HepG2 (cell line): ENCODE results near the gene SHMT1. TPM values are rescaled to one million over a fixed set of nuclear protein-coding genes. Genes with fewer than 3 reads are reported as not detected.

Source experiments
- ARID4A ChIP-seq: sonication (generic); formaldehyde crosslinking; IDR thresholded peaks from 2 replicates; pipeline ENCODE4 v1.5.0; 2020; ENCODE audit warnings: mild to moderate bottlenecking, missing genetic modification reagents, borderline replicate concordance
- CHD4 ChIP-seq: fragments of 200-600 bp; sonication (generic); IDR thresholded peaks from 2 replicates; pipeline ENCODE4 v1.7.0; 2017; ENCODE audit warnings: mild to moderate bottlenecking, low read length, borderline replicate concordance
- FOXO1 ChIP-seq: sonication (generic); formaldehyde crosslinking; IDR thresholded peaks from 2 replicates; pipeline ENCODE4 v1.4.0; 2020; ENCODE audit warnings: missing genetic modification reagents
- GZF1 ChIP-seq: sonication (generic); formaldehyde crosslinking; IDR thresholded peaks from 2 replicates; pipeline ENCODE4 v1.5.1; 2020; ENCODE audit warnings: mild to moderate bottlenecking, missing genetic modification reagents
- IKZF4 ChIP-seq: sonication (generic); formaldehyde crosslinking; IDR thresholded peaks from 2 replicates; pipeline ENCODE4 v1.5.1; 2020; ENCODE audit warnings: borderline replicate concordance, mild to moderate bottlenecking, low read depth, missing genetic modification reagents; ENCODE audit errors: not compliant biosample characterization
- ISL2 ChIP-seq: sonication (generic); formaldehyde crosslinking; IDR thresholded peaks from 2 replicates; pipeline ENCODE4 v1.5.0; 2020; ENCODE audit warnings: missing genetic modification reagents
- KDM4B ChIP-seq: sonication (generic); formaldehyde crosslinking; IDR thresholded peaks from 2 replicates; pipeline ENCODE4 v1.4.0; 2020; ENCODE audit warnings: missing genetic modification reagents
- KDM5B ChIP-seq: sonication (generic); formaldehyde crosslinking; IDR thresholded peaks from 2 replicates; pipeline ENCODE4 v1.4.0; 2020; ENCODE audit warnings: missing genetic modification reagents, mild to moderate bottlenecking, borderline replicate concordance
- LCORL ChIP-seq, 2 experiments: fragments of 450-650 bp in 1 of 2; sonication (generic) in 1 of 2; formaldehyde crosslinking in 1 of 2; IDR thresholded peaks; 2 replicates each; pipeline versions ENCODE4 v1.5.0 to v1.6.1; 2017 to 2020; ENCODE audit warnings: antibody characterized with exemption in 1 of 2, missing genetic modification reagents in 1 of 2
- MAFF ChIP-seq: IDR thresholded peaks from 2 replicates; pipeline ENCODE4 v1.6.1; 2011; ENCODE audit warnings: low read depth, low read length, improper control_type of control experiment
- NBN ChIP-seq: fragments of 450-650 bp; conservative IDR thresholded peaks from 2 replicates; pipeline ENCODE4 v1.6.1; 2017
- POGZ ChIP-seq: sonication (generic); formaldehyde crosslinking; IDR thresholded peaks from 2 replicates; pipeline ENCODE4 v1.4.0; 2020; ENCODE audit warnings: mild to moderate bottlenecking, missing genetic modification reagents
- RARG ChIP-seq: sonication (generic); formaldehyde crosslinking; IDR thresholded peaks from 2 replicates; pipeline ENCODE4 v1.4.0; 2020; ENCODE audit warnings: low read depth, mild to moderate bottlenecking, missing genetic modification reagents
- SNAI1 ChIP-seq: sonication (generic); formaldehyde crosslinking; IDR thresholded peaks from 2 replicates; pipeline ENCODE4 v1.5.0; 2020; ENCODE audit warnings: mild to moderate bottlenecking, missing genetic modification reagents, borderline replicate concordance
- THAP11 ChIP-seq: IDR thresholded peaks from 2 replicates; pipeline ENCODE4 v1.6.1; 2016; ENCODE audit warnings: missing biosample characterization, missing genetic modification reagents
- ZBTB3 ChIP-seq: sonication (generic); formaldehyde crosslinking; IDR thresholded peaks from 2 replicates; pipeline ENCODE4 v1.4.0; 2020; ENCODE audit warnings: low read depth, mild to moderate bottlenecking, moderate library complexity, missing genetic modification reagents, borderline replicate concordance
- ZKSCAN5 ChIP-seq: sonication (generic); formaldehyde crosslinking; IDR thresholded peaks from 2 replicates; pipeline ENCODE4 v1.5.1; 2020; ENCODE audit warnings: mild to moderate bottlenecking, missing genetic modification reagents
- ZNF12 ChIP-seq: sonication (generic); formaldehyde crosslinking; IDR thresholded peaks from 2 replicates; pipeline ENCODE4 v1.5.0; 2020; ENCODE audit warnings: missing genetic modification reagents
- ZNF136 ChIP-seq: sonication (generic); formaldehyde crosslinking; IDR thresholded peaks from 2 replicates; pipeline ENCODE4 v1.8.1; 2022; ENCODE audit warnings: low read depth, mild to moderate bottlenecking, moderate library complexity, missing genetic modification reagents
- ZNF343 ChIP-seq: sonication (generic); formaldehyde crosslinking; IDR thresholded peaks from 2 replicates; pipeline ENCODE4 v1.4.0; 2020; ENCODE audit warnings: mild to moderate bottlenecking, missing genetic modification reagents
- ZNF773 ChIP-seq: sonication (generic); formaldehyde crosslinking; IDR thresholded peaks from 2 replicates; pipeline ENCODE4 v1.4.0; 2020; ENCODE audit warnings: missing genetic modification reagents, borderline replicate concordance
- polyA plus RNA-seq, 8 experiments: library from polyadenylated mRNA; depleted of rRNA in 3 of 8; stranded (reverse) in 7 of 8; unstranded in 1 of 8; fragments of >200 nt; fragmentation: Illumina TruSeq in 4 of 8; extraction: Trizol in 4 of 8; gene quantifications; 2 replicates each; pipeline versions ENCODE4 v1.2.1 to v1.2.3, GENCODE V29; 2011 to 2016; ENCODE audit warnings: low read depth in 4 of 8, missing spikeins in 1 of 8, mixed read lengths in 1 of 8; ENCODE audit not compliant: insufficient read depth in 1 of 8
- total RNA-seq, 5 experiments: library from RNA; depleted of rRNA; stranded (reverse); fragments of >200 nt; fragmentation: Illumina TruSeq; extraction: Trizol; gene quantifications; 2 replicates each; pipeline ENCODE4 v1.2.3, GENCODE V29; 2016; ENCODE audit warnings: low read depth in 1 of 5
- TF ChIP-seq, protein P1 (sequence below): sonication (generic); formaldehyde crosslinking; IDR thresholded peaks from 2 replicates; pipeline ENCODE4 v1.8.1; 2023; ENCODE audit warnings: mild to moderate bottlenecking, missing genetic modification reagents
- TF ChIP-seq, protein P2 (sequence below): IDR thresholded peaks from 2 replicates; pipeline ENCODE4 v1.6.1; 2016; ENCODE audit warnings: low read depth, control low read depth

Gene SHMT1
- total and polyA plus RNA-seq, 2 of the 13 experiments (the other 11 are each of a cell fraction or from before 2014, with no cell fraction given) = 21.3 to 48.8 TPM

DNA sequence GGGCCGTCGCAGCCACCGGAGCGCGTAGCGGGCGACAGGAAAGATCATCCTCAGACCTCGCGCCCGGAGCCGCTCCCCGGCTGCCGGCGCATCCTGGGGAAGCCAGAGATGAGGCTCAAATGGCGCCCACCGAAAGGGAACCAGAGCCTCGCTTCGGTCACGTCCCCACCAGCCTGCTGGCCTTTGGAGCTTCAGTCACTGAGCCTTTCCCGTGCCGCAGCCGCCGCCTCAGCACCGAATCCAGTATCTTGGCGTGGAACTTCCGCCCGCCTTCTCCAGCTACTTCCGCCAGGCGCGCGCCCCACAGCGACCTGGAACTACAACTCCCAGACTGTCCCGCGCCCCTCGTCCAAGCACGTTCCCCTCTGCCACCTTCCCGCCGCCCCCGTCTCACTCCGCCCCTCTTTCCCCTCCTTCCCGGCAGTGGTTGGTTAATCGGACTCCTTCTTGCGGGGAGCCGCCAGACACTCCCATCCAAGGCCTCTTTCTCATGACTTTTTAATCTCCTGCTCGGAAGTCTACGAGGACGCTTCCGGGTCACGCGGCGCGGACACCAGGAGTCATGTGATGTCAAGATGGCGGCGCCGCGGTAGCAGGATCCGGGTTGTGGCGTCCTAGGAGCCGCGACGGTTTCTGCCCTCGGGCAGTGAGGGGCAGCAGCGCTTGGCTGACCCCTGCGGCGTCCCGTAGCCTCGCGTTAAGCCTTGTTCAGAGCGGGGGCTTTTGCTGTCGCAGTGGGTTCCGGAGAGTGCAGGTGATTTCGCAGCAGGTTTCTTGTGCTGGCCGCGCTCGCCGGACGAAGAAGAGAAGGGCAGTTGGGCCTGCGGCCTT, 48.4 kb downstream of the SHMT1 start, which contains the start of the genes SMCR8 and TOP3A (continued):
- TF ChIP-seq ZBTB3 (CRISPR knock-in tag) = no peak
- TF ChIP-seq GZF1 (CRISPR knock-in tag) = peak; percentile 49; the same call in 1 of the 2 replicates
- TF ChIP-seq, protein P1, sequence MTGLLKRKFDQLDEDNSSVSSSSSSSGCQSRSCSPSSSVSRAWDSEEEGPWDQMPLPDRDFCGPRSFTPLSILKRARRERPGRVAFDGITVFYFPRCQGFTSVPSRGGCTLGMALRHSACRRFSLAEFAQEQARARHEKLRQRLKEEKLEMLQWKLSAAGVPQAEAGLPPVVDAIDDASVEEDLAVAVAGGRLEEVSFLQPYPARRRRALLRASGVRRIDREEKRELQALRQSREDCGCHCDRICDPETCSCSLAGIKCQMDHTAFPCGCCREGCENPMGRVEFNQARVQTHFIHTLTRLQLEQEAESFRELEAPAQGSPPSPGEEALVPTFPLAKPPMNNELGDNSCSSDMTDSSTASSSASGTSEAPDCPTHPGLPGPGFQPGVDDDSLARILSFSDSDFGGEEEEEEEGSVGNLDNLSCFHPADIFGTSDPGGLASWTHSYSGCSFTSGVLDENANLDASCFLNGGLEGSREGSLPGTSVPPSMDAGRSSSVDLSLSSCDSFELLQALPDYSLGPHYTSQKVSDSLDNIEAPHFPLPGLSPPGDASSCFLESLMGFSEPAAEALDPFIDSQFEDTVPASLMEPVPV (CRISPR knock-in tag) = peak; percentile 40; the same call in 1 of the 2 replicates
- TF ChIP-seq CHD4 = no peak
- 0 out of 2 replicates have a peak, but pooled peaks have one; percentile 38 for TF ChIP-seq KDM4B
- no peak for TF ChIP-seq LCORL (IDR thresholded peaks at IDR 0.05)
- no peak for TF ChIP-seq LCORL (CRISPR knock-in tag; IDR thresholded peaks at IDR 0.05)
- TF ChIP-seq ZNF12 = no peak
- TF ChIP-seq SNAI1 (CRISPR knock-in tag) = 0 out of 2 replicates have a peak, but pooled peaks have one; percentile 55
- peak; percentile 93 for TF ChIP-seq KDM5B (CRISPR knock-in tag)
- TF ChIP-seq, protein P2, sequence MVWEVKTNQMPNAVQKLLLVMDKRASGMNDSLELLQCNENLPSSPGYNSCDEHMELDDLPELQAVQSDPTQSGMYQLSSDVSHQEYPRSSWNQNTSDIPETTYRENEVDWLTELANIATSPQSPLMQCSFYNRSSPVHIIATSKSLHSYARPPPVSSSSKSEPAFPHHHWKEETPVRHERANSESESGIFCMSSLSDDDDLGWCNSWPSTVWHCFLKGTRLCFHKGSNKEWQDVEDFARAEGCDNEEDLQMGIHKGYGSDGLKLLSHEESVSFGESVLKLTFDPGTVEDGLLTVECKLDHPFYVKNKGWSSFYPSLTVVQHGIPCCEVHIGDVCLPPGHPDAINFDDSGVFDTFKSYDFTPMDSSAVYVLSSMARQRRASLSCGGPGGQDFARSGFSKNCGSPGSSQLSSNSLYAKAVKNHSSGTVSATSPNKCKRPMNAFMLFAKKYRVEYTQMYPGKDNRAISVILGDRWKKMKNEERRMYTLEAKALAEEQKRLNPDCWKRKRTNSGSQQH (CRISPR knock-in tag) = no peak; the same call in 1 of the 2 replicates
- TF ChIP-seq RARG = no peak
- no peak; the same call in 1 of the 2 replicates for TF ChIP-seq ZNF136 (CRISPR knock-in tag)
- no peak for TF ChIP-seq MAFF
- peak; percentile 97 for TF ChIP-seq ZNF343 (CRISPR knock-in tag)
- TF ChIP-seq ZNF773 (CRISPR knock-in tag) = no peak
- no peak for TF ChIP-seq ISL2 (CRISPR knock-in tag)
- TF ChIP-seq IKZF4 (CRISPR knock-in tag) = no peak
- no peak for TF ChIP-seq NBN
- peak; percentile 95 for TF ChIP-seq ARID4A (CRISPR knock-in tag)
- 0 out of 2 replicates have a peak, but pooled peaks have one; percentile 64 for TF ChIP-seq ZKSCAN5 (CRISPR knock-in tag)
- peak; percentile 99 for TF ChIP-seq THAP11 (CRISPR knock-in tag)
- peak; percentile 34 for TF ChIP-seq FOXO1 (CRISPR knock-in tag)
- TF ChIP-seq POGZ (CRISPR knock-in tag) = no peak
